ENCODE measurements around the gene UBE2D2.
"Not testable (repeated sequence)": the region's sequence is repeated elsewhere in the genome, so short reads cannot be mapped to it uniquely, and the experiment has no call there.

UBE2D2 gene

DNA sequence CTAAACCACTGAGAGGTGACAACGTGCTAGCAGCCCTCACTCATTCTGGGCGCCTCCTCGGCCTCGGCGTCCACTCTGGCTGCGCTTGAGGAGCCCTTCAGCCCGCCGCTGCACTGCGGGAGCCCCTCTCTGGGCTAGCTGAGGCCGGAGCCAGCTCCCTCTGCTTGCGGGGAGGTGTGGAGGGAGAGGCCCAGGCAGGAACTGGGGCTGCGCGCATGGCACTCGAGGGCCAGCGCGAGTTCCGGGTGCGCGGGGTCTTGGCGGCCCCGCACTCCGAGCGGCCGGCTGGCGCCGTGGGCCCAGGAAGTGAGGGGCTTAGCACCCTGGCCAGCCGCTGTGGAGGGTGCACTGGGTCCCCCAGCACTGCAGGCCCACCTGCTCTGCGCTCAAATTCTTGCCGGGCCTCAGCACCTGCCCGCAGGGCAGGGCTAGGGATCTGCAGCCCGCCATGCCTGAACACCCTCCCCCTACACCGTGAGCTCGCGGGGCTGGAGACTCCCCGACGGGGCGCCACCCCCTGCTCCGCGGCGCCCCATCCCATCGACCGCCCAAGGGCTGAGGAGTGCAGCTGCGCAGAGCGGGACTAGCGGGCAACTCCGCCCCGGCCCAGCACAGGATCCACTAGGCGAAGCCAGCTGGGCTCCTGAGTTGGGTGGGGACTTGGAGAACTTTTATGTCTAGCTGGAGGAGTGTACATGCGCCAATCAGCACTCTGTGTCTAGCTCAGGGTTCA is 11.8 kb upstream of the UBE2D2 start:
- no peak for DNase-seq (ENCODE audit: low read depth)

DNA sequence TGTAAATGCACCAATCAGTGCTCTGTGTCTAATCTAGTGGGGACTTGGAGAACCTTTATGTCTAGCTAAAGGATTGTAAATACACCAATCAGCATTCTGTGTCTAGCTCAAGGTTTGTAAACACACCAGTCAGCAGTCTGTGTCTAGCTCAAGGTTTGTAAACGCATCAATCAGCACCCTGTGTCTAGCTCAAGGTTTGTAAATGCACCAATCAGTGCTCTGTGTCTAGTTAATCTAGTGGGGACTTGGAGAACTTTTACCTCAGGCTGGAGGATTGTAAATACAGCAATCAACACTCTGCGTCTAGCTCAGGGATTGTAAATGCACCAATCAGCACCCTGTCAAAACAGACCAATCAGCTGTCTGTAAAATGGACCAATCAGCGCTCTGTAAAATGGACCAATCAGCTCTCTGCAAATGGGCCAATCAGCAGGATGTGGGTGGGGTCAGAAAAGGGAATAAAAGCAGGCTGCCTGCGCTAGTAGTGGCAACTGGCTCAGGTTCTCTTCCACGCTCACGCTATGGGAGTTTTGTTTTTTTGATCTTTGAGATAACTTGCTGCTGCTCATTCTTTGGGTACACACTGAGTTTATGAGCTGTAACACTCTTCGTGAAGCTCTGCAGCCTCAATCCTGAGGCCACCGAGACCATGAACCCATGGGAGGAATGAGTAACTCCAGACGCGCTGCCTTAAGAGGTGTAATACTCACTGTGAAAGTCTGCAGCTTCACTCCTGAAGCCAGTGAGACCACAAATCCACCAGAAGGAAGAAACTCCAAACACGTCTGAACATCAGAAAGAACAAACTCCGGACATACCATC is 10.9 kb upstream of the UBE2D2 start:
- not testable (repeated sequence) for DNase-seq (ENCODE audit: low read depth)

DNA sequence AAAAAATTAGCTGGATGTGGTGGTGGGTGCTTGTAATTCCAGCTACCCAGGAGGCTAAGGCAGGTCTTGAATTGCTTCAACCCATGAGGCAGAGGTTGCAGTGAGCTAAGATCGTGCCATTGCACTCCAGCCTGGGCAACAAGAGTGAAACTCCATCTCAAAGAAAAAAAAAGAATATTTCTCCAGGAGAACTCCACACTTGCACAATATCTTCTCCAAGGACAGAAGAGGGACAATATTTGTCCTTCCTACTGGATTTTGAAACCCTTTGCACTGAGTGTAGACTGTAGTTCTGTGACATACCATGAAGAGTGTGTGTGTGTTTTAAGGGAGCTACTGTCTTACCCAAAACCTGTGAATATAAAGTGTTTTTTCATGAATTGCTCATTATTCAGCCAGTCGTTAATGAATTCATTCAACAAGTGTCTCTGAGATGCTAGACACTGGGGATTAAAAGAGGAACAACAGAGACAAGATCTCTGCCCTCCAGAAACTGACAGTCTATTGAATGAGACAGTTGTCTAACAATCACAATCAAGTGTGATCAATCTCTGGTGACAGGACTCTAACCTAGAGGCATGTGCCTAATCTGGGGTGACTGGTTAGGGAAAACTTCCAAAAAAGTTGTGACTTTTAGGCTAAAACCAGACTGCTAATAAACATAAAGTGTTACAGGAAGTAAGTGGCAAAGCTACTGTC is 9.8 kb upstream of the UBE2D2 start:
- no peak for DNase-seq (ENCODE audit: low read depth)

DNA sequence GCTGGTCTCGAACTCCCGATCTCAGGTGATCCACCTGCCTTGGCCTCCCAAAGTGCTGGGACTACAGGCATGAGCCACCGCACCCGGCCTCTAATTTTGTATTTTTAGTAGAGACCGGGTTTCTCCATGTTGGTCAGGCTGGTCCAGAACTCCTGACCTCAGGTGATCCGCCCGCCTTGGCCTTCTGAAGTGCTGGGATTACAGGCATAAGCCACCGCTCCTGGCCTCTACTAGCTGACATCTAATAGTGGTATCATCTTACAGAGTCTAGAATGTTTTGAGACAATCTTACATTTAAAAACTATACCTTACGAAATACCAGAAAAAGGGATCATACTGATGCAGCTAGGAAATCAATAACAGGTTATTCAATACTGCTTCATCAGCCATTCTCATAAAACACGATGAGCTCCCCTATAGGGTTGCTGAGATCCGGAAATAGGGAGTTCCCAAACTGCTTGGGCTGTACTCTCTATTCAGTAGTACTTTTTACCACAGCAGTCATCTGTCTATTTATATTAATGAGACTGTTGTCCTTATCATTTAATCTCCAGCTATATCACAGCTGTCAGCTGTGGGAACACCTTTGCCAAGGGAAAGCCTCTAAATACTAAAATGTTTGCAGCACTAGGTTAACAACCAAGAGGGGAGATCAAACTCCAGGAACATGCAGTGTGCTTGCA is 8.1 kb upstream of the UBE2D2 start:
- no peak for DNase-seq (ENCODE audit: low read depth)

DNA sequence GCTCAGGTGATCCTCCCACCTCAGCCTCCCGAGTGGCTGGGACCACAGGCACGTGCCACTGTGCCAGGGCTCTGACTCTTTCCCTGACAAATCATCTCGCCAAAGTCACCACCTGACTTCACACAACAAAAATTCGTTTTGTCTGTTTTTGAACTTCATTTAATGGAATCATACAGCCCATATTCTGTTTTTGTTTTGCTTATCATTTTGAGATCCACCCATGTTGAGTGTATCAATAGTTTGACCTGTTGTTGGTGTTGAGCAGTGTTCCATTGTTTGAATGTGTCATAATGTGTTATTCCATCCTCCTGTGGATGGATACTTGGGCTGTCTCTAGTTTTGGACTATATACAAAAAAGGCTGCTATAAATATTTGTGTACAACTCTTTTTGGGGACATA is 6.9 kb upstream of the UBE2D2 start:
- DNase-seq (ENCODE audit: low read depth): no peak

DNA sequence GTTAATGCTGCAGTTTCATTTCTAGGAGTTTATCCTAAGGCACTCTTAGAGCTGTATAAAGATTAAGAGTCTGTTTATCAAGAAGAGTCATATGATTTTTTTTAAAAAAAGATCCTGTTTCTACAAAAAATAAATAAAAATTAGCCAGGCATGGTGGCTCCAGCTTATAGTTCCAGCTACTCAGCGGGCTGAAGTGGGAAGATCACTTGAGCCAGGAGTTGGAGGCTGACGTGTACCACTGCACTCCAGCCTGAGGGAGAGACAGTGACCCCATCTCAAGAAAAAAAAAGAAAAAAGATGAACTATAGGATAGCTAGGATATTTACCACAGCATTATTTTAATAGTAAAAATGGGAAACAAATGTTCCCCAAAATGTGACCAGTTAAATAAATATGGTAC is 3.3 kb upstream of the UBE2D2 start:
- no peak for DNase-seq (ENCODE audit: low read depth)

DNA sequence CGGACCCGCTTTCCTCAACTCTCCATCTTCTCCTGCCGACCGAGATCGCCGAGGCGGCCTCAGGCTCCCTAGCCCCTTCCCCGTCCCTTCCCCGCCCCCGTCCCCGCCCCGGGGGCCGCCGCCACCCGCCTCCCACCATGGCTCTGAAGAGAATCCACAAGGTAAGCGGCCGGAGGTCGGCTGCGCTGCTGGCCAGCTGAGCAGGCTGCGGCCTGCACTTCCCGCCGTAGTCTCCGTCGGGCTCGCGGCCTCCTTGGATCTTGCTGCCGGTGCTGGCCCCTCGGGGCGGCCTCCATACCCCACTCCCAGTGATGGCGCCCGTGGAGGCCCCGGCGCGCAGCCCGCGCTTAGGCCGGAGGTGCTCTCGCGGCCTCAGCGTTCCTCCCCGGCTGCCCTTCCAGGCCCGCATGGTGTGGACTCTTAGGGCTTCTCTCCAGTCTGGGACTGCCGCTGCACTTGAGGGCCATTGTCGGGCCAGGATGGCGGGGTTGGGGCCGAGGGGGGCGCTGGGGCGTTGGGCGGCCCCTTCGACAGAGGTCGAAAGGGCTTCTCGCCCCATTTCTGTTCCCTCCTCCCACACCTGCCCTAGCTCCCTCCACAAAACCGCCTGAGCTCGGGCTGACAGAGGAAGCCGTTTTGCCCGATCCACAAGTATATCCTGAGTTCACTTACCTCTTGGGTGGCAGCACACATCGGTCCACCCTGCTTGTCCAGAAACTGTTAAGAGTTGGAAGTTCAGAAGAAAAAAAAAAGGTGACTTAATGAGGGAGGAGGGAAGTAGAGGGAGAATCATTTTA is 714 bp downstream of the UBE2D2 start:
- DNase-seq (ENCODE audit: low read depth): no peak

DNA sequence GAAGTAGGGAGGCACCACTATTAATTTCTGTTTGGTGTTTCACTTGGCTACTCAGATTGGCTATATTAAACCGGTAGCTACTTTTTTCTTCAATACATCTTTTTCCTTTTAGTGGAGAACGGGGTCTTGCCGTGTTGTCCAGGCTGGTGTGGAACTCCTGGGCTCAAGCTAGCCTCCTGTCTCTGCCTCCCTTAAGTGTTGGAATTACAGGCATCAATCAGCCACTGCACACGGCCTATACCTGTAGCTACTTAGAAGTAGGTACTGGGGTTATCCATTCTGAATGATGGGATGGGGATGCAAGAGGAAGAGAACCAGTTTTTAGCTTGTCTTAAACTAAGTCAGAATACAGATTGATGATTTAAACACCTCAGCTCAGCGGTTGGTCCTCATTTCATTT is 1.7 kb downstream of the UBE2D2 start:
- no peak for DNase-seq (ENCODE audit: low read depth)

DNA sequence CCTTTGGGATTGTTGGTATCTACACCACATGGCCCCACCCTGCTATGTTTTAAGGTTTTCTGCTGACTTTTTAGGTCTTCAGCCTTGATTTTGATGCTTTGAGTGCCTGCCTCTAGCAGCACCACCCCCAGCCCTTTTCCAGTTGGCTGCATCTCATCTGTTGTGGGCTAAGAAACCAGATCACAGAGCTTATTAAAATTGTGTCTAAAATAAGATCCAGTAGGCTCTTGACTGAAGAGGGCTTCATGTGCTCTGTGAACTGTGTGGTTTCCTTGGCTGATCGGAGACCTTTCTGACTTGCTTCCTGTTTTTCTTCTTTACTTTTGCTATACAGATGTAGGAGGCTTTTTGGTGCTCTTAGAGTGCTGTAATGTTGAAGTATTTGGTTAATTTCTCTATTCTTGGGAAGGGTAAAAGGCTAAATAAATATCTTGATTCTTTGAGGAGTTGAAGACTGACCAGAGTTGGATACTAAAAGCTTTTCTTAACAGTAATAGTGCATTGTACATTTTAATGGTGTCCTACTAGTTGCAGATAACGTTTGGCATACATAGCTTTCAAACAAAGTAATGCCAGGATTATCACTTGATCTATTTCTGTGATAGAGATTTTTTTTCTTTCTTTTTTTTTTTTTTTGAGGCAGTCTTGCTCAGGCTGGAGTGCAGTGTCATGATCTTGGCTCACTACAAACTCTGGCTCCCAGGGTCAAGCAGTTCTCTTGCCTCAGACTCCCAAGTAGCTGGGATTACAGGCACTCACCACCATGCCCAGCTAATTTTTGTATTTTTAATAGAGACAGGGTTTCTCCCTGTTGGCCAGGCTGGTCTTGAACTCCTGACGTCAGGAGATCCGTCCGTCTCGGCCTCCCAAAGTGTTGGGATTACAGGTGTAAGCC is 4.5 kb downstream of the UBE2D2 start:
- no peak for DNase-seq (ENCODE audit: low read depth)

DNA sequence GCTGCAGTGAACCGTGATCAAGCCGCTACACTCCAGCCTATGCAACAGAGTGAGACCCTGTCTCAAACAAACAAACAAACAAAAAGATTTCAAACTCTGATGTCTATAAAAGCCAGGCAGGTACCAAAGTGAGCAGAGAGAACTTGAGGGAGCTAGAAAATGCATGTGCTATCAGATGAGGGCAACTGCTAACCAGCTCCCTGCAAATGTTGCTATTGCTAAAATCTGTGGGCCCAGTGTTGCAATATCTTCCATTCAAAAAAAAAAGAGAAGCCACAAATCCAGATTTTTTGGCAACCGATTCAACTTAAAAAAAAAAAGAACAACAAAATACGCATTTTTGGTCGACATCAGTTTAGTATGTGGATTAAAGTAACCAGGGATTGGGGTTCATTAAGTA is 5.5 kb downstream of the UBE2D2 start:
- DNase-seq (ENCODE audit: low read depth): no peak

DNA sequence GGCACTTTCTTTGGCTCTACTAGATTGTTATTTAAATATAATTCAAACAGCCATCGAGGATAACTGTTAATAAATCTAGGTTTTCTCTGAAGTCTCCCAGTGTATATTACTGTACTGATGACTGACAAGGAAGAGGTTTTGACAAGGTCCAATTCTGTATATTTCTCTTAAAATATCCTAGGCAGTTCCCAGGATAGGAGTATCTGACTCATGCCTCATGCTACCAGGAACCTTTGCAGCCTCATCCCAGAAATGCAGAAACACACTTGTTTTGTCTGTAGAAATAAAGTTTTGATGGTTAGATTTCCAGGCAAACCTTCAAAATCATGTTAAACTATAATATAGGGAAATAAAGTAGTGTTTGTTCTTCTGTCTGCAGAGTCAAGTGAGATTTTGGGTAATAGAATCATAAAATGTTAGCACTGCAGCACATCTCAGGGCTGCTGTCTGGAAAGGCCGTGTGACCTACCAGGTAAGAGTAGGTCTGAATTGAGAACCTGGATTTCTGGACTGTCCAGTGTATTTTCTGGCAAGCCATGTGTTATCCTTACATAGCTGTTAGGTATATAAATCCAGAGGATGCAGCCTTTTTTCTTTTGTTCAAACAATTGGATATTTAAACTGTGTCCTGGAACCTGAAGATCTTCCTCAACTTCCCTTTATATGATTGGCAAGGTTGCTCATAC is 8.3 kb downstream of the UBE2D2 start:
- DNase-seq (ENCODE audit: low read depth): no peak

DNA sequence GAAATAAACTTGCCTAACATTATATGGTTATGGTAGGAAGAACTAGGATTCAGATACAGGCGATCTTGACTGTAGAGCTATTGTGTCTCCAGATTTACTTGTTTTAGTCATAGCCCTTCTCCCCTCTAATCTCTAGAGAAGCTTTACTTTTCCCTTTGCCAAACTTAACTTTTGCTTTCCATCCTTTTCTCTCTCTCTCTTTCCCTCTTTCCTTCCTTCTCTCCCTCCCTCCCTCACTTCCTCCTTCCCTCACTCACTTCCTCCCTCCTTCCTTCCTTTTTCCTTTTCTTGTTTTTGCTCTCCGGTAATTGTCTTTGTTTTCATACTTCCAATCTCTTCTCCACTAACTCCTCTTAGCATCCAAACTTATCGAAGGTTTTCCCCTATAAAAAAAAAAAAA is 10.4 kb downstream of the UBE2D2 start:
- no peak for DNase-seq (ENCODE audit: low read depth)

DNA sequence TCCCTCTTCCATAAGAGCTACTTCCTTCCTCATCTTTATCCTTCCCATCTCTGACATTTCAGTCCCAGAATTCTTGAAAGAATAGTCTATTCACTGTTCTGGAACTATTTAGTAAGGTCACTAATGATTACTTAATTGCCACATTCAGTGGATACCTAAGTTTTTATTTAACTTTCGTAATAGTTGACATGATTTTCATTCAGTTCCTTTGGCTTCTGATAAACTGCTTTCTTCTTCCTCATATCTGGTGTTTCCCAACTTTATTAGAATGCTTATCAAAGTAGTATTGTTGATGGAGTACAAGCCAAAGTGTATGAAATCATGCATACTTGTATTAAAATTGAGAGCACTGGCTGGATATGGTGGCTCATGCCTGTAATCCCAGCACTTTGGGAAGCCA is 10.8 kb downstream of the UBE2D2 start:
- DNase-seq (ENCODE audit: low read depth): no peak

DNA sequence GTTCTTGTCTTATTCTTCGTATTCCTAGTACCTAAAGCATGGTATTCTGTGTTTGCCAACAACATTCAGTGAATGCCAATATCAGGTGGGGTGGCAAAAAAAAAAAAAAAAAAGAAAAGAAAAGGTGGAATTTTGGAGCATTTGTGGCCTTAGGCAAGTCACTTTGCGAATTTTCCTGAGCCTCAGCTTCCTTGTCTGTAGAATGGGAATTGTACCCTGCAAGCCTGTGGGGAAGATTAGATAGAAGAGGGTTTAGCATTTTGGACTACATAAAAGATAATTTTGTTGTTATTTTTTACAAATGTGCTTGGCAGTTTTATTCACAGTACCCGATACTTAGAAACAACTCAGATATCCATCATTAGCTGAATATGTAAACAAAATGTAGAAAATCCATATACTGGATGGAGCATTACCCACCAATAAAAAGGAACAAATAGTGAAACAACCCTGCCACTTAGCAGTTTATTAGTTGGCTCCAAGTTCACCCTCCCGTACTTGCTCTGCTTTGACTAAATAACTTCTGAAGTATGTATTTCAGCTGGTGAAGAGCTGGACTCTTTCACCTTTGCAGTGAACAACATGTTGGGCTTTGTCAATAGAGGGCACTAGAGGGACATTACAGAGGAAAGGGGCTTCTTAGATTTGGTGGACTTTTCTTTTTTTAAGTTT is 13.6 kb downstream of the UBE2D2 start:
- no peak for DNase-seq (ENCODE audit: low read depth)

DNA sequence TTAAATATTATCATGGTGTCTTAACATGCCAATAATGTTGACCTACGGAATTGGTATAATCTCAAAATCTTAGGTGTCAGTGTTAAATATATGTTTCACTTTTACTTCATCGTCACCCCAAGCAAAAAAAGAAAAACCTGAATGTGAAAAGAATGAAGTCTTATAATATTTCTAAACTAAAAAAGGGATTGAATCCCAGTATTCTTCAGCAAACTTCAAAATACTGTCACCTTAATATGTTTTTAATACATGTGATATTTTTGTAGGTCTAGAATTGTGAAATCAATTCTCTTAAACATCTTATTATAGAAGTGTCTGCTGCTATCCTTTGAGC is 14.1 kb downstream of the UBE2D2 start:
- DNase-seq (ENCODE audit: low read depth): no peak

DNA sequence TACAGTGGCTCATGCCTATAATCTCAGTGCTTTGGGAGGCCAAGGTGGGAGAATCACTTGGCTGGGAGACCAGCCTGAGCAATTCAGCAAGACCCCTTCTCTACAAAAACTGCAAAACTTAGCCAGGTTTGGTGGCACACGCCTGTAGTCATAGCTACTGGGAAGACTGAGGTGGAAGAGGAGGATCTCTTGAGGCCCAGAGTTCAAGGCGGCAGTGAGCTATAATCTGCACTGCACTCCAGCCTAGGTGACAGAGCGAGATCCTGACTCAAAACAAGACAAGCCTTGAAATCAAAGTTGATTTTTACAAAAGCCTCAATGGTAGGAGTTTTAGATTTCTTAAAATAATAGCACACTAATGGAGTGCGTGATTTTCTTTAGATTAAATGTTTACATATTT is 14.6 kb downstream of the UBE2D2 start:
- no peak for DNase-seq (ENCODE audit: low read depth)

DNA sequence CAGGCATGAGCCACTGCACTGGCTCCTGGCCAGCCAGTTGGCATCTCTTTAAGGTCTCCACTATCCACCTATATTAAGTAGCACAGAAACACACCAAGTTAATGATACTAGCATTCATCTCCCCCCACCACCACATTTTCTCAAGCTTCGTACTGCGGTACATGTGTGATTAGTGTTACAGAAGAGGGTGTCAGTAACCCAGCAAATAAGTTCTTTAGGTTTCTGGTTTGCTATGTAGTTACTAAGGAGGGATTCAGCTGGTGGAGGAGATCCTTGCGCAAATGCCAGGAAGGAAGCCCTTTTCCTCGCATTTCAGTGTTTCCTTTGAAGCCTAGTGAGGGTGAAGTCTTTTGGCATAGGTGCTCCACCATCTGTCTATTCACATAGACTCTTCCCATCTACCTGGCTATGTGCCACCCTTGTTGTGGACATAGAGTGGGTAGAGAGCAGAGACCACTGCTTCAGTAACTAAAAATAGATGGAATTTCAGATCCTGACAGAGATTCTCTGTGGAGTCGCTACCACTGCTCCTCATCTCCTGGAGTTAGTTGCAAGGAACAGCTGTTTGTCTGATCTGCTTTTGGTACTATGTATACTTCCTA is 16.7 kb downstream of the UBE2D2 start:
- no peak for DNase-seq (ENCODE audit: low read depth)

DNA sequence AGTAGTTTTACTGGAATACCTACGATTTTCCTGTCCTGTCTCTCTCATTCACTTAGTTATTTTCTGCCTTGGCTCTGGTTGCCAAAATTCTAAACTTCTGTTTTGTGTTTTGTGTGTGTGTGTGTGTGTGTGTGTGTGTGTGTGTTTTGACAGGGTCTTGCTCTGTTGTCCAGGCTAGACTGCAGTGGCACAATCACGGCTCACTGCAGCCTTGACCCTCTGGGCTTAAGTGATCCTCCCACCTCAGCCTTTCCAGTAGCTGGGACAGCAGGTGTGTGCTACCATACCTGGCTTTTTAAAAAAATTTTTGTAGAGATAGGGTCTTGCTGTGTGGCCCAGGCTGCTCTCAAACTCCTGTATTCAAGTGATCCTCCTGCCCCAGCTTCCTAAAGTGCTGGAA is 17.2 kb downstream of the UBE2D2 start:
- DNase-seq (ENCODE audit: low read depth): no peak

DNA sequence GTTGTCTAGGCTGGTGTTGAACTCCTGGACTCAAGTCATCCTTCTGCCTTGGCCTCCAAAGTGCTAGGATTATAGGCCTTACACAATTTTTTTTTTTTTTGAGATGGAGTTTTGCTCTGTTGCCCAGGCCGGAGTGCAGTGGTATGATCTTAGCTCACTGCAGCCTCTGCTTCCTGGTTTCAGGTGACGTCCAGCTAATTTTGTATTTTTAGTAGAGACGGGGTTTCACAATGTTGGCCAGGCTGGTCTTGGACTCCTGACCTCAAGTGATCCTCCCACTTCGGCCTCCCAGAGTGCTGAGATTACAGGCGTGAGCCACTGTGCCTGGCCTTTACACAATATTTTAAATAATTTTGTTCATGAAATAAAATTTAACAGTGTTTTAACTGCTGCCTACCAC is 21.0 kb downstream of the UBE2D2 start:
- not testable (repeated sequence) for DNase-seq (ENCODE audit: low read depth)

Measured in stimulated activated CD8-positive, alpha-beta memory T cell treated with anti-CD3 and anti-CD28 coated beads, Interleukin-12 subunit alpha, Interleukin-12 subunit beta, amount 100 ng/mL, for 4 hours (primary cell).